ENCODE data around the gene HSD17B11. TPM values are rescaled to one million over a fixed set of nuclear protein-coding genes. Genes with fewer than 3 reads are reported as not detected.
A peak's percentile ranks its signal among the peaks of the same experiment; 100 is the strongest.

The HSD17B11 gene
- total RNA-seq: 100 to 1,000 TPM in 2 of 4 donors, 10 to 100 TPM in 2; 62.0 to 142 (median 105) TPM

- TF ChIP-seq POLR2A (IDR thresholded peaks at IDR 0.05): peak; percentile 80 to 93
- TF ChIP-seq CTCF (IDR thresholded peaks at IDR 0.05): peak in 3 of 4 experiments; percentile 28 to 31 (median 30)
- Histone ChIP-seq H3K27ac (peak within 1 kb of the TSS; percentile 94 to 97), H3K4me3 (peak within 1 kb of the TSS; percentile 54 to 59), H3K36me3 (no peaks in the 10 kb centered on the region), H3K9me3 (peaks cover 0 to 4% of the 10 kb centered on the region in 2 donors), H3K4me1 (no peaks in the 10 kb centered on the region), H3K27me3 (no peaks in the 10 kb centered on the region)
- DNase-seq: peak; percentile 92 to 96
- intact Hi-C loops (cut with DNase I; ENCODE audit: low total_unique reads): no loop called here
Observed at GRCh38 chr4:87390891-87391575, at the start of gene HSD17B11. HSD17B11 (minus strand) TSS chr4:87391188; CDS start chr4:87391070, 118 bp downstream.

GRCh38 chr4:87433342-87433741 lies 42.4 kb upstream of the HSD17B11 start:
- Histone ChIP-seq H3K4me1 (no peaks in the 10 kb centered on the region), H3K27ac (no peak overlapping the region), H3K9me3 (no peaks in the 10 kb centered on the region), H3K36me3 (no peaks in the 10 kb centered on the region), H3K4me3 (no peak overlapping the region), H3K27me3 (no peaks in the 10 kb centered on the region)
- no peak for DNase-seq
- TF ChIP-seq POLR2A (IDR thresholded peaks at IDR 0.05) (no peak), CTCF (IDR thresholded peaks at IDR 0.05) (no peak)
- intact Hi-C loops (cut with DNase I; ENCODE audit: low total_unique reads): no loop called here

- Histone ChIP-seq H3K4me3 (no peak overlapping the region), H3K27me3 (no peaks in the 10 kb centered on the region), H3K36me3 (no peaks in the 10 kb centered on the region), H3K4me1 (no peaks in the 10 kb centered on the region), H3K9me3 (no peaks in the 10 kb centered on the region), H3K27ac (no peak overlapping the region)
- DNase-seq: no peak
- intact Hi-C loops (cut with DNase I; ENCODE audit: low total_unique reads): no loop called here
- no peak for TF ChIP-seq POLR2A (IDR thresholded peaks at IDR 0.05)
- TF ChIP-seq CTCF (IDR thresholded peaks at IDR 0.05): no peak
Observed at GRCh38 chr4:87430038-87430437, 39.0 kb upstream of the HSD17B11 start.

- H3K27ac ChIP-seq: no peak overlapping the region
- TF ChIP-seq CTCF (IDR thresholded peaks at IDR 0.05) (no peak), POLR2A (IDR thresholded peaks at IDR 0.05) (no peak)
Observed at GRCh38 chr4:87428979-87429378, 38.0 kb upstream of the HSD17B11 start.

GRCh38 chr4:87427518-87427868 lies 36.5 kb upstream of the HSD17B11 start:
- TF ChIP-seq POLR2A (IDR thresholded peaks at IDR 0.05) (no peak), CTCF (IDR thresholded peaks at IDR 0.05) (no peak)
- no peaks in the 10 kb centered on the region for H3K9me3 ChIP-seq
- no peak overlapping the region for H3K27ac ChIP-seq
- intact Hi-C loops (cut with DNase I; ENCODE audit: low total_unique reads): no loop called here
- H3K4me3 ChIP-seq: no peak overlapping the region
- H3K27me3 ChIP-seq: no peaks in the 10 kb centered on the region
- no peak for DNase-seq
- H3K4me1 ChIP-seq: no peaks in the 10 kb centered on the region
- no peaks in the 10 kb centered on the region for H3K36me3 ChIP-seq

More at GRCh38 chr4:87428979-87429378, 38.0 kb upstream of the HSD17B11 start:
- Histone ChIP-seq H3K4me3 (no peak overlapping the region), H3K9me3 (no peaks in the 10 kb centered on the region), H3K4me1 (no peaks in the 10 kb centered on the region), H3K27me3 (no peaks in the 10 kb centered on the region), H3K36me3 (no peaks in the 10 kb centered on the region)
- no peak for DNase-seq
- intact Hi-C loops (cut with DNase I; ENCODE audit: low total_unique reads): no loop called here
